SK-N-MC (cell line): ENCODE data around the gene SFR1.

ENCODE experiments used
- EZH2 ChIP-seq: fragments of 200-600 bp; sonication (generic); IDR thresholded peaks from one replicate; pipeline ENCODE4 v1.6.1; 2017; ENCODE audit warnings: antibody characterized with exemption
- POLR2AphosphoS5 ChIP-seq: IDR thresholded peaks from 2 replicates; pipeline ENCODE4 v1.6.1; 2012; ENCODE audit warnings: mild to moderate bottlenecking, low read depth, low read length, borderline replicate concordance

DNA sequence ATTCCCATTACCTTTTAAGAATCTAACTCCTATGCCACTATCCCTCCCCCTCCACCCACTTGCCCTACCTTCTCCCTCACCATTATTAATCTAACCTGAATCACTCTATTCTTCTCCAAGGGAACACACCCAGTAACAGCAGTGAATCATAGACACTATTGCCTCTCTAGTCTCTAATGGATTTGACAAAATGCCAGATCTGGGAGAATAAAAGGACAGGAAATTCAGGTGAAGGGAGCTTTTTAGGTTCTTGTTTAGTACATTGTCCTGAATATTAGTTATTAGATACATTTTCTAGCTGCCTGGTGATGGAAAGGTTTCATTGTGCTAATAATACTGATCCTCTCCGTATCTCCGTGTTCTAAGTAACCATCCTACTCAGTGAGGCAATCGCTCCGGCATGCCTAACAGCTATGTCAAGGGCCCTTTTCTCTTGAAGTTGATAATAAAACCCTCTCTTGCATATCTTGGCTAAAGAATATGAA is 4.1 kb upstream of the SFR1 start:
- TF ChIP-seq POLR2AphosphoS5 (no peak), EZH2 (no peak)
